Right lobe of liver (tissue), 6 donors: ENCODE data around the gene FAM78A. TPM values are rescaled to one million over a fixed set of nuclear protein-coding genes. Genes with fewer than 3 reads are reported as not detected.

Experiments used
- ATAC-seq, 4 donors: fragments of 200-7000 bp; cut with Tn5 transposase; one replicate each; pipeline ENCODE4 v1.9.1; 2020; ENCODE audit warnings: mild to moderate bottlenecking in 4 of 4, moderate library complexity in 4 of 4
- DNase-seq, 3 donors: peaks; one replicate each; pipeline ENCODE4 v3.0.0-alpha.2; 2020
- H3K27ac ChIP-seq, 3 donors: fragments of 200-600 bp; one replicate each; pipeline ENCODE4 v1.8.0; 2022
- H3K27me3 ChIP-seq, 2 donors: fragments of 200-600 bp; one replicate each; pipeline ENCODE4 v1.8.0; 2022
- H3K36me3 ChIP-seq, 4 donors: fragments of 200-600 bp; sonication (generic) in 1 of 4; one replicate each; pipeline versions ENCODE4 v1.5.1 to v1.8.0; 2017 to 2022; ENCODE audit warnings: control low read depth in 1 of 4
- H3K4me1 ChIP-seq, 4 donors: fragments of 200-600 bp; sonication (generic) in 1 of 4; one replicate each; pipeline versions ENCODE4 v1.5.1 to v1.8.0; 2017 to 2022; ENCODE audit warnings: control low read depth in 1 of 4
- H3K4me3 ChIP-seq, 3 donors: fragments of 200-600 bp; one replicate each; pipeline ENCODE4 v1.8.0; 2022
- H3K9me3 ChIP-seq, 4 donors: fragments of 200-600 bp; sonication (generic) in 1 of 4; one replicate each; pipeline versions ENCODE4 v1.5.1 to v1.8.0; 2017 to 2022; ENCODE audit warnings: control low read depth in 1 of 4
- CTCF ChIP-seq, 4 donors: fragments of 200-600 bp in 3 of 4; fragments of 450-650 bp in 1 of 4; IDR thresholded peaks; one replicate each; pipeline versions ENCODE4 v1.5.1 to v1.8.0; 2016 to 2022; ENCODE audit warnings: antibody characterized with exemption in 4 of 4, mild to moderate bottlenecking in 2 of 4
- POLR2A ChIP-seq: fragments of 450-650 bp; IDR thresholded peaks from one replicate; pipeline ENCODE4 v1.6.1; 2017; ENCODE audit warnings: antibody characterized with exemption, mild to moderate bottlenecking
- WGBS: methylation state at CpG from one replicate; pipeline ENCODE4 v1.1.6; 2018; ENCODE audit warnings: low coverage, low lambda C conversion rate; ENCODE audit not compliant: insufficient coverage; ENCODE audit errors: missing lambda C conversion rate; 5-methylcytosine and 5-hydroxymethylcytosine counted together
- intact Hi-C, 2 donors: fragments of 100-400 bp; cut with DNase I; formaldehyde crosslinking; loops; one replicate each; pipeline versions ENCODE4 v1.11.2 to v1.14.1; 2022
- total RNA-seq, 6 experiments: library from RNA; depleted of rRNA in 2 of 6; stranded (reverse); fragments of >200 nt in 2 of 6; fragmentation: NEBNext Ultra II Directional in 3 of 6; extraction: Animal tissue kit (Norgen Biotek cat#: 25700) in 3 of 6; gene quantifications; one replicate each; pipeline versions ENCODE4 v1.1.0 to v1.2.4, GENCODE V29; 2016 to 2023
- donor health status: DM: no; HTN: yes; CAD: no.
- donor health status: DM: no; HTN: no; CAD: no.
- donor health status: DM: no; HTN: no; CAD: no.
- donor health status: DM: no; HTN: yes; CAD: no.
- donor health status: DM: no; HTN: yes; CAD: no.

FAM78A gene
- total RNA-seq, 6 experiments from 2014 or later: 0.92 to 2.4 (median 1.6) TPM

- 31% methylated on average over 8 of the region's 9 CpGs for WGBS
These were observed 49.0 kb downstream of the FAM78A start for GRCh38 chr9:131227112-131227958.

GRCh38 chr9:131226226-131226625 is 50.1 kb downstream of the FAM78A start:
- H3K36me3 ChIP-seq: peaks cover 0 to 19% (median 3%) of the 10 kb centered on the region in 4 donors
- TF ChIP-seq POLR2A: no peak
- no peak for TF ChIP-seq CTCF (IDR thresholded peaks at IDR 0.05)
- ATAC-seq (no peak), DNase-seq (no peak)
- no peaks in the 10 kb centered on the region for H3K27me3 ChIP-seq
- intact Hi-C loops: no loop called here
- WGBS: 56% methylated on average over 3 of the region's 3 CpGs
- H3K9me3 ChIP-seq: no peaks in the 10 kb centered on the region
- peaks cover 0 to 11% (median 3%) of the 10 kb centered on the region in 4 donors for H3K4me1 ChIP-seq
- H3K4me3 ChIP-seq: no peak overlapping the region
- H3K27ac ChIP-seq: no peak overlapping the region

More at GRCh38 chr9:131227112-131227958, 49.0 kb downstream of the FAM78A start:
- H3K27me3 ChIP-seq: no peaks in the 10 kb centered on the region
- peaks cover 0 to 11% (median 3%) of the 10 kb centered on the region in 4 donors for H3K4me1 ChIP-seq
- no peak overlapping the region for H3K4me3 ChIP-seq
- no peak for TF ChIP-seq POLR2A
- peak in 1 of 4 donors; percentile 20 for TF ChIP-seq CTCF (IDR thresholded peaks at IDR 0.05)
- ATAC-seq (peak; percentile 73 to 94 (median 85)), DNase-seq (peak; percentile 17 to 69 (median 62))
- peaks cover 0 to 30% (median 6%) of the 10 kb centered on the region in 4 donors for H3K36me3 ChIP-seq
- no peak overlapping the region for H3K27ac ChIP-seq
- intact Hi-C loops: no loop called here
- no peaks in the 10 kb centered on the region for H3K9me3 ChIP-seq

GRCh38 chr9:131222460-131222859 is 53.9 kb downstream of the FAM78A start:
- 91% methylated on average over 4 of the region's 6 CpGs for WGBS
- no peak for ATAC-seq

GRCh38 chr9:131220485-131220884 is 55.8 kb downstream of the FAM78A start:
- H3K9me3 ChIP-seq: no peaks in the 10 kb centered on the region
- ATAC-seq: no peak
- no peak for TF ChIP-seq POLR2A
- no peak for TF ChIP-seq CTCF (IDR thresholded peaks at IDR 0.05)
- WGBS: 95% methylated on average over 2 of the region's 2 CpGs
- no peak overlapping the region for H3K4me3 ChIP-seq
- H3K27me3 ChIP-seq: no peaks in the 10 kb centered on the region
- intact Hi-C loops: no loop called here
- no peaks in the 10 kb centered on the region for H3K4me1 ChIP-seq
- peaks cover 0 to 15% (median 0%) of the 10 kb centered on the region in 4 donors for H3K36me3 ChIP-seq
- no peak for DNase-seq
- H3K27ac ChIP-seq: no peak overlapping the region

More at GRCh38 chr9:131222460-131222859, 53.9 kb downstream of the FAM78A start:
- Histone ChIP-seq H3K4me1 (peaks cover 0 to 9% (median 1%) of the 10 kb centered on the region in 4 donors), H3K27me3 (no peaks in the 10 kb centered on the region), H3K36me3 (peaks cover 0 to 10% (median 0%) of the 10 kb centered on the region in 4 donors), H3K4me3 (no peak overlapping the region), H3K9me3 (no peaks in the 10 kb centered on the region), H3K27ac (no peak overlapping the region)
- no peak for DNase-seq
- TF ChIP-seq POLR2A (no peak), CTCF (IDR thresholded peaks at IDR 0.05) (no peak)
- intact Hi-C loops: no loop called here
